Activated CD4-positive, alpha-beta memory T cell treated with anti-CD3 and anti-CD28 coated beads, Interleukin-2, amount 10 ng/mL, durations not matched to agents 7 days and 5 days (primary cell): Measurements from ENCODE around the gene SFXN2. TPM values are rescaled to one million over a fixed set of nuclear protein-coding genes. Genes with fewer than 3 reads are reported as not detected.
"Not testable (repeated sequence)": the region's sequence is repeated elsewhere in the genome, so short reads cannot be mapped to it uniquely, and the experiment has no call there.

Source experiments
- CTCF ChIA-PET: fragments of 350-600 bp; sonication (Branson Sonifier 250); formaldehyde crosslinking; loops from one replicate; lab custom pipeline; 2021; ENCODE audit warnings: antibody characterized with exemption, inconsistent platforms; lab: Charles Lee
- POLR2A ChIA-PET: fragments of 350-600 bp; sonication (Branson Sonifier 250); formaldehyde crosslinking; loops from one replicate; lab custom pipeline; 2021; ENCODE audit warnings: antibody characterized with exemption; lab: Charles Lee
- DNase-seq: peaks from one replicate; pipeline ENCODE4 v3.0.0-alpha.2; 2020
- H3K27ac Mint-ChIP-seq: one replicate; pipeline ENCODE4 v1.8.0; 2021; ENCODE audit warnings: mild to moderate bottlenecking, mixed read lengths
- H3K27me3 Mint-ChIP-seq: one replicate; pipeline ENCODE4 v1.8.0; 2021; ENCODE audit warnings: mixed read lengths
- H3K36me3 Mint-ChIP-seq: one replicate; pipeline ENCODE4 v1.8.0; 2021; ENCODE audit warnings: low read depth, mixed read lengths
- H3K4me1 Mint-ChIP-seq: one replicate; pipeline ENCODE4 v1.8.0; 2021; ENCODE audit warnings: mixed read lengths
- H3K4me3 Mint-ChIP-seq: one replicate; pipeline ENCODE4 v1.8.0; 2021; ENCODE audit warnings: mild to moderate bottlenecking, mixed read lengths
- H3K9me3 Mint-ChIP-seq: one replicate; pipeline ENCODE4 v1.8.0; 2021; ENCODE audit warnings: mixed read lengths
- total RNA-seq, 2 experiments: library from RNA; stranded (reverse); gene quantifications; one replicate each; pipeline ENCODE4 v1.2.3, GENCODE V29; 2021

Gene SFXN2
- total RNA-seq, 2 experiments from 2014 or later = 10.8 to 11.5 TPM

- Mint-ChIP-seq H3K27me3 (no peaks in the 10 kb centered on the region), H3K27ac (no peak overlapping the region), H3K4me3 (no peak overlapping the region), H3K9me3 (no peaks in the 10 kb centered on the region), H3K4me1 (peaks cover 7% of the 10 kb centered on the region), H3K36me3 (peaks cover 35% of the 10 kb centered on the region)
- DNase-seq = no peak
- ChIA-PET CTCF (interaction anchor here (1.0 to 2.1 kb wide), 2 partner anchors 16 to 174 kb away, joined by 3 to 6 read pairs; partner anchors contain the start of gene WBP1L), POLR2A (interaction anchor here (1.0 to 1.9 kb wide), 4 partner anchors 13 to 83 kb away, joined by 3 to 5 read pairs (median 3); partner anchors contain the start of genes ARL3, SFXN2, TRIM8 and WBP1L)
These were observed 12.8 kb downstream of the SFXN2 start for GRCh38 chr10:102727037-102727818.

GRCh38 chr10:102729029-102730026 lies 14.9 kb downstream of the SFXN2 start:
- Mint-ChIP-seq H3K4me3 (no peak overlapping the region), H3K9me3 (no peaks in the 10 kb centered on the region), H3K36me3 (peaks cover 33% of the 10 kb centered on the region), H3K27me3 (no peaks in the 10 kb centered on the region), H3K4me1 (peaks cover 6% of the 10 kb centered on the region), H3K27ac (no peak overlapping the region)
- CTCF ChIA-PET = interaction anchor here (0.9 kb wide), 1 partner anchor 9 kb away, joined by 4 read pairs; no protein-coding TSS in a partner anchor
- peak; percentile 69 for DNase-seq
- POLR2A ChIA-PET = no interaction called here

- H3K4me1 Mint-ChIP-seq = peaks cover 4% of the 10 kb centered on the region
- no peaks in the 10 kb centered on the region for H3K9me3 Mint-ChIP-seq
- peaks cover 26% of the 10 kb centered on the region for H3K36me3 Mint-ChIP-seq
These were observed 16.9 kb downstream of the SFXN2 start for GRCh38 chr10:102731222-102731800.

GRCh38 chr10:102732661-102733060 lies 18.2 kb downstream of the SFXN2 start:
- H3K4me1 Mint-ChIP-seq = peaks cover 4% of the 10 kb centered on the region
- no peak for DNase-seq
- H3K36me3 Mint-ChIP-seq = peaks cover 20% of the 10 kb centered on the region
- H3K9me3 Mint-ChIP-seq = no peaks in the 10 kb centered on the region
- ChIA-PET CTCF (interaction anchor here (1.3 kb wide), 1 partner anchor 18 kb away, joined by 4 read pairs; the partner anchor contains the start of genes ARL3 and SFXN2), POLR2A (interaction anchor here (1.1 kb wide), 1 partner anchor 10 kb away, joined by 3 read pairs; no protein-coding TSS in a partner anchor)
- H3K4me3 Mint-ChIP-seq = no peak overlapping the region
- no peaks in the 10 kb centered on the region for H3K27me3 Mint-ChIP-seq
- no peak overlapping the region for H3K27ac Mint-ChIP-seq

More at GRCh38 chr10:102731222-102731800, 16.9 kb downstream of the SFXN2 start:
- Mint-ChIP-seq H3K27me3 (no peaks in the 10 kb centered on the region), H3K4me3 (no peak overlapping the region), H3K27ac (no peak overlapping the region)
- DNase-seq = no peak
- CTCF ChIA-PET = interaction anchor here (0.6 to 1.1 kb wide), 2 partner anchors 136 to 170 kb away, joined by 3 to 4 read pairs; no protein-coding TSS in a partner anchor
- POLR2A ChIA-PET = no interaction called here

- DNase-seq = no peak
- no peak overlapping the region for H3K4me3 Mint-ChIP-seq
- no peaks in the 10 kb centered on the region for H3K27me3 Mint-ChIP-seq
- no peaks in the 10 kb centered on the region for H3K9me3 Mint-ChIP-seq
- CTCF ChIA-PET = no interaction called here
- POLR2A ChIA-PET = interaction anchor here (1.3 to 2.2 kb wide), 2 partner anchors 9 to 21 kb away, joined by 4 to 9 read pairs; partner anchors contain the start of genes ARL3, SFXN2 and WBP1L
- no peaks in the 10 kb centered on the region for H3K4me1 Mint-ChIP-seq
- H3K27ac Mint-ChIP-seq = no peak overlapping the region
- peaks cover 9% of the 10 kb centered on the region for H3K36me3 Mint-ChIP-seq
These were observed 20.7 kb downstream of the SFXN2 start for GRCh38 chr10:102735065-102735562.

- no peak for DNase-seq
- H3K4me3 Mint-ChIP-seq = no peak overlapping the region
- no peaks in the 10 kb centered on the region for H3K27me3 Mint-ChIP-seq
- H3K36me3 Mint-ChIP-seq = peaks cover 7% of the 10 kb centered on the region
- no peak overlapping the region for H3K27ac Mint-ChIP-seq
- H3K9me3 Mint-ChIP-seq = peaks cover 4% of the 10 kb centered on the region
- peaks cover 10% of the 10 kb centered on the region for H3K4me1 Mint-ChIP-seq
- ChIA-PET POLR2A (interaction anchor here (1.1 to 1.4 kb wide), 2 partner anchors 14 to 24 kb away, joined by 3 read pairs; no protein-coding TSS in a partner anchor), CTCF (interaction anchor here (1.3 kb wide), 1 partner anchor 25 kb away, joined by 3 read pairs; the partner anchor contains the start of genes ARL3 and SFXN2)
These were observed 24.3 kb downstream of the SFXN2 start for GRCh38 chr10:102738692-102739121.

- POLR2A ChIA-PET = no interaction called here
- H3K4me1 Mint-ChIP-seq = peaks cover 21% of the 10 kb centered on the region
These were observed 25.8 kb downstream of the SFXN2 start for GRCh38 chr10:102740229-102740628.

GRCh38 chr10:102741726-102742237 lies 27.3 kb downstream of the SFXN2 start:
- Mint-ChIP-seq H3K27ac (no peak overlapping the region), H3K4me1 (peaks cover 35% of the 10 kb centered on the region), H3K4me3 (no peak overlapping the region), H3K9me3 (peaks cover 4% of the 10 kb centered on the region), H3K27me3 (no peaks in the 10 kb centered on the region), H3K36me3 (peaks cover 9% of the 10 kb centered on the region)
- POLR2A ChIA-PET = interaction anchor here (3.9 kb wide), 1 partner anchor 96 kb away, joined by 26 read pairs; the partner anchor contains the start of gene TRIM8
- CTCF ChIA-PET = interaction anchor here (3.4 to 4.7 kb wide), 2 partner anchors 11 to 28 kb away, joined by 21 to 34 read pairs; partner anchors contain the start of genes ARL3 and SFXN2
- DNase-seq = no peak

More at GRCh38 chr10:102740229-102740628, 25.8 kb downstream of the SFXN2 start:
- H3K9me3 Mint-ChIP-seq = peaks cover 4% of the 10 kb centered on the region
- CTCF ChIA-PET = interaction anchor here (1.1 to 4.7 kb wide), 2 partner anchors 26 to 161 kb away, joined by 3 to 34 read pairs; partner anchors contain the start of genes ARL3 and SFXN2
- H3K27me3 Mint-ChIP-seq = no peaks in the 10 kb centered on the region
- no peak for DNase-seq
- H3K27ac Mint-ChIP-seq = no peak overlapping the region
- peaks cover 4% of the 10 kb centered on the region for H3K36me3 Mint-ChIP-seq
- H3K4me3 Mint-ChIP-seq = no peak overlapping the region

- not testable (repeated sequence) for H3K27me3 Mint-ChIP-seq, DNase-seq, H3K27ac Mint-ChIP-seq, H3K36me3 Mint-ChIP-seq, H3K4me3 Mint-ChIP-seq, H3K9me3 Mint-ChIP-seq
- ChIA-PET POLR2A (interaction anchor here (3.9 kb wide), 1 partner anchor 97 kb away, joined by 26 read pairs; the partner anchor contains the start of gene TRIM8), CTCF (interaction anchor here (1.4 to 4.7 kb wide), 3 partner anchors 11 to 176 kb away, joined by 3 to 34 read pairs (median 21); partner anchors contain the start of genes ARL3, CNNM2 and SFXN2)
- peaks cover 36% of the 10 kb centered on the region for H3K4me1 Mint-ChIP-seq
These were observed 27.9 kb downstream of the SFXN2 start for GRCh38 chr10:102742313-102742712.

GRCh38 chr10:102743078-102743587 lies 28.7 kb downstream of the SFXN2 start:
- peaks cover 4% of the 10 kb centered on the region for H3K9me3 Mint-ChIP-seq
- ChIA-PET POLR2A (interaction anchor here (0.8 to 3.9 kb wide), 13 partner anchors 9 to 626 kb away, joined by 3 to 26 read pairs (median 4); partner anchors contain the start of genes ACTR1A, ARL3, NT5C2 and SUFU), CTCF (interaction anchor here (0.9 to 4.7 kb wide), 5 partner anchors 10 to 175 kb away, joined by 3 to 34 read pairs (median 4); partner anchors contain the start of genes ARL3, CNNM2 and SFXN2)
- DNase-seq = peak; percentile 18
- H3K27me3 Mint-ChIP-seq = no peaks in the 10 kb centered on the region
- H3K4me1 Mint-ChIP-seq = peaks cover 36% of the 10 kb centered on the region
- H3K36me3 Mint-ChIP-seq = peaks cover 7% of the 10 kb centered on the region
- peak overlapping the region; percentile 82 for H3K27ac Mint-ChIP-seq
- H3K4me3 Mint-ChIP-seq = peak overlapping the region; percentile 100
